Dermis microvascular lymphatic vessel endothelial cell (primary cell): ENCODE data around the gene CHMP6. TPM values are rescaled to one million over a fixed set of nuclear protein-coding genes. Genes with fewer than 3 reads are reported as not detected.

Experiments used
- DNase-seq, 2 donors: peaks; one replicate each; pipeline versions ENCODE4 v3.0.0 to v3.0.0-alpha.2; 2010; ENCODE audit warnings: low read depth in 2 of 2
- total RNA-seq: library from RNA; depleted of rRNA; stranded (reverse); fragments of >200 nt; gene quantifications from 2 replicates; pipeline ENCODE4 v1.2.1, GENCODE V29; 2014

Gene CHMP6
- total RNA-seq, 1 donor from 2014 or later, result 12.3 TPM

DNA sequence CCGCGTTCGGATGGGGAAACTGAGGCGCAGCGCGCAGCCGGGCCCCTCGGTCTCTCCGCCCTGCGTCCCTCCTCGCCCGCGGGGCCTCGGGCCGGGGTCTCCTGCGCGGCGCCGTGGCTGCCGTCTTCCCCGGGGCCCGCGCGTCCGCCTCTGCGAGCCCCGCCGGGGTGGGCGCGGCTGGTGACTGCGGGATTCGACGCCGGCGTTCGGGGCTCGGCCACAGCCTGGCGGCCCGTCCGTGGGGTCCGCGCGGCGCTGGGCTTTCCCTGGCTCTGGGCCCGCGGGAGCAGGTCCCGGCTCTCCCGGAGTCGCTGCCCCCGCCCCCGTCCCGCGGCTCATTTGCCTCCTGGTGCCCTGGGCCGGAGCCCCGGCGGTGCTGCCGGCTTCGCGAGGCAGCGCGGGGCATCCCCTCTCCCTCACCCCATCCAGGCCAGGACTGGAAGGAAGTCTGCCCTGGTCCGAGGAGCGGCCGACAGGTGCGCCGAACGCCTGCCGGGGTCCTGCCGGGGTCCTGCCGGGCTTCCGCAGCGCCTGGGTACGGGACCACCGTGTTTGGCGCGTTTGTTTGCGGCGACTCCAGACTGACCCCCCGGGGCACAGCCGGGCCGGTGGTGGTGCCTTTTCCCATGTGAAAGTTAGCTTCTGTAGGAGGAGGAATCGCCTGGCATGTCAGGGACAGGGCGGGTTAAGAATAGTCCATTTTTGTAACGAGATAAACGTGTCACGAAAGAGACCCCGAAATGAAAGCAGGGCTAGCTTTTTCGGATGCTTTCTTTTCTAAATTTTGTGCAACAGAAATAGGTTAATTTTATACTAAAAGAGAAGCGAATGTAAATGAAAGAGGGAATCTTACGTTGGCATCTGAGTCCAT lies 671 bp downstream of the CHMP6 start:
- peak in 1 of 2 donors; percentile 24 for DNase-seq

DNA sequence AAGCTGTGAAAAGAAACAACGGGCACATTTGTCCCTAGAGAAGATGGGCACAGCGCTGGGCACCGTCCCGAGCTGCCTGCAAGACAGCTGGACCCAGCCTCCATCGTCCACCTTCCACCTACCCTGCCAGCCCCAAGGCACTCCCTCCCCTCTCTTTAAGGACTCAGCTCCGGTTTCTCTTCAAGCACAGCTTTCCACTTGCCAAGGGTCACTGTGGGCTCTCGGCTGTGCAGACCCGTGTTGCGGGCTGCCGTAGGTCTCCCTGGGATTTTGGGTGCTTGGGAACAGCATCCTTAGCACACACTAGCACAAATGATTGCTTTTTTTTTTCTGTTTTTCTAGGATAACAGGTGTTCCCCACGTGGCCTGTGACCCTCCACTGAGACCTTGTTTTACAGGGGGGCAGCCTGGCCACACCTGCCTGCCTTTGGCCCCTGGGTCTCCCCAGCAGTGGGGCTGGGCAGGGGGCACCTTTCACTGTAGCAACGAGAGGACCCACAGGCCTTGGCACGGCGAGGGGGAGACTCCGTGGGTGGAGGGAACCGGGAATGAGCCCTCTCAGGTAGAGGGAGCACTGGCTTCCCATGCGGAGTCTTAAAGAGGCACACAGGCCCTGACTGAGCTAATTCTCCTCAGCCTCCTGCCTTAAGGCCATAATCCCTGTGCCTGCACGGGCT lies 1.4 kb downstream of the CHMP6 start:
- no peak for DNase-seq

DNA sequence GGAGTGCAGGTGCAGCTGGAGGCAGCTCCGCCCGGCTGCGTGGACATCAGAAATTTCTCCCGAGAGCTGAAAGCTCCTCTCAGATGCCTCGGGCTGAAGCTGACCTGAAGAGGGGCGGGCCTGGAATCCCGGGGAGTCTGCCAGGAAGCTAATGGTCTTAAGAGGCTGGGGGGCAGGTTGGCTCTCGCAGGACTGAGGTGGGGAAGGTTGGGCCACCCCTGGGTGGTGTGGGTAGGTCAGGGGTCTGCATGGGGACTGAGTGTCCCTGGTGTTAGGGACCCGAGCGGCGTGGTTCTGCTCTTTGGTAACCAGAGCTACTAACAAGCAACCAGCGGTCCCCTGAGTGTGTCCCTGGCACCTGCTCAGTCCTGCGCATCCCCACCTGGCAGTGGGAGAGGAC lies 3.5 kb downstream of the CHMP6 start:
- no peak for DNase-seq

DNA sequence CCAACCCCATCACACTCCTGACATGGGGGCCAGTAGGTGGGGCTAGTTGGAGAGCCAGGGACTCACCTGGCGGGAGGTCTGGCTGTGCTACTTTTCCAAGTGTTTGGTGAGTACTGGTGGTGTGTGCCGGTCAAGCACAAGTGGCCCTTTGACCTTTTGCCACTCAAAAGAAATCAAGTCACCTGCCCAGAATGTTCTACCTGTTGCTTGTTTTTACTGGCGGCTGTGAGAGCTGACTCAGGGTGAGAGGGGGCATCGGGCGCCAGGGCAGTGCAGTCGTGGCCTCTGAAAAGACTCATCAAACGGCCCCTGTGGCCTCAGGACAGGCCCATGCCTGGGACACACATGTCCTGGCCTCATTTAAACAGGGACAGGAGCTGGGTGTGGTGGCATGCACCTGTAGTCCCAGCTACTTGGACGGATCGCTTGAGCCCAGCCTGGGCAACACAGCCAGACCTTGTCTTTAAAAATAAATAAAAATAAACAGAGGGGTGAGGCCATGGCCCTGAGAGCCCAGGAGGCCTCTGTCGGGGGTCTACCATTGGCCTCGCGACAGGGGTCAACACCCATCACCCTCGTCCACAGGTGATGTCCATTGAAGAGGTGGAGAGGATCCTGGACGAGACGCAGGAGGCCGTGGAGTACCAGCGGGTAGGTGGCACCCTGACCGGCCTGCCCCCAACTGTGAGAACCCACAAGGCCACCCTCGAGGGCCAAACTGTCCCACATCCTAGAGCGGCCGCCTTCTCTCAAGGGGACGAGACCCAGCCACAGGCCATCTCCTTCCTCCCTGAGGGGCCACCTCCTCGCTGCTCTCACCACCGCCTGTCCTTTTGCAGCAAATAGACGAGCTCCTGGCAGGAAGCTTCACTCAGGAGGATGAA lies 5.0 kb downstream of the CHMP6 start:
- no peak for DNase-seq

DNA sequence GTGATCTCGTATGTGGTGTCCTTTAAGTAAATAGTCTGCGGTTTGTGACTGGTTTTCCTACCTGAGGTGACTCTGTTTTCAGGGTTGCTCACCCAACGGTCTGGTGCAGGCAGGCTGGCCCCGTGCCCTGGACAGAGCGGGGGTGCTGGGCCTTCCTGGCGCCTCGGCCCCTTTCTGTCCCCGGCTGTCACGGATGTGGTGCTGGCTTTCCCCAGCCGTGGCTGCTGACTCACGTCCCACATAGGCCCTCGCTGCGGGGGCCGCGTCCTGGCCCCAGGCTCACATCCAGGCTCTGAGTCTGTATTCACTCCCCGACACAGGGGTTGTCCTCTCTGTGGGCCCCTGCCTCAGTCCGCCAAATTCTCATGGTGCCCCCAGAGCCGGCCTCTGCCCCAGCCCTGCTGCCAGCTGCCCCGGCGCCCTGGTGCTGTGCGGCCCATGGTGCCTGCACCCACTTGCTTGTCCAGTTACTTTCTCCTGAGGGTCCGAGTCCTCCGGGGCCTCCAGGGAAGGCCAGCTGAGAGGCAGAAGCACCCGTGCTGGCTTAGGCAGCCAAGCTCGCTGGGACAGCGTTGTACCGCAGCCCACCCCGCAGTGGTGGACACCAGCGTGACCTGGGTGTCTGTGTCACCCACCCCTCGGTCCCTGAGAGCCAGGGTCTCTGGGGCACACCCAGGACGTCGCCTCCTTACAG lies 5.9 kb downstream of the CHMP6 start:
- DNase-seq, result no peak

DNA sequence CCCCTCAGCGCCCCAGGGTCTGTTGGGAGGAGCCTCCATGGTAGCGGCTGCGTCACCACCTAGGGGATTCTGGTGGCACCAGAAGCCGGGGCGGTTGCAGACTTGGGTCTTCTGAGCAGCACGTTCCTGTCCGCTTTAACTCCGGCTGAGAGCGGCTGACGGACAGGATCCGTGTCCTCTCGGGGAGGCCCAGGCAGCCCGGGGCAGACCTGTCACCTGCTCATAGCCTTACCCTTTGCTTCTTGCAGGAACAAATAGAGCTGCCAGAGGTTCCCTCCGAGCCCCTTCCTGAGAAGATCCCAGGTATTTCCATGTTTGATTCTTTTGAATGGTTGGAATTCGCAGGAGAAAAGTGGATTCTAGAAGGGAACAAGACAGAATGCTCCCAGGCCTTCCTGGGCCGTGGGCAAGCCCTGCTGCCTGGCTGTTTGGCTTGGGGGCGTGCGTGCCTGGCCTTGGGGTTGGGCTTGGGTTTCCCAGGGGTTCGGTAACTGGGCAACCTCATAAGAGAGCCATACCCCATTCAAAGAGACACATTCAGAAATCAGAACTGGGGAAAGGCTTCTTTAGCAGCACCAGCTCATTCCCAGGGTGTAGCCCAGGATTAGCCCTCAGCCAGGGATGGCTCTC lies 6.6 kb downstream of the CHMP6 start:
- no peak for DNase-seq

DNA sequence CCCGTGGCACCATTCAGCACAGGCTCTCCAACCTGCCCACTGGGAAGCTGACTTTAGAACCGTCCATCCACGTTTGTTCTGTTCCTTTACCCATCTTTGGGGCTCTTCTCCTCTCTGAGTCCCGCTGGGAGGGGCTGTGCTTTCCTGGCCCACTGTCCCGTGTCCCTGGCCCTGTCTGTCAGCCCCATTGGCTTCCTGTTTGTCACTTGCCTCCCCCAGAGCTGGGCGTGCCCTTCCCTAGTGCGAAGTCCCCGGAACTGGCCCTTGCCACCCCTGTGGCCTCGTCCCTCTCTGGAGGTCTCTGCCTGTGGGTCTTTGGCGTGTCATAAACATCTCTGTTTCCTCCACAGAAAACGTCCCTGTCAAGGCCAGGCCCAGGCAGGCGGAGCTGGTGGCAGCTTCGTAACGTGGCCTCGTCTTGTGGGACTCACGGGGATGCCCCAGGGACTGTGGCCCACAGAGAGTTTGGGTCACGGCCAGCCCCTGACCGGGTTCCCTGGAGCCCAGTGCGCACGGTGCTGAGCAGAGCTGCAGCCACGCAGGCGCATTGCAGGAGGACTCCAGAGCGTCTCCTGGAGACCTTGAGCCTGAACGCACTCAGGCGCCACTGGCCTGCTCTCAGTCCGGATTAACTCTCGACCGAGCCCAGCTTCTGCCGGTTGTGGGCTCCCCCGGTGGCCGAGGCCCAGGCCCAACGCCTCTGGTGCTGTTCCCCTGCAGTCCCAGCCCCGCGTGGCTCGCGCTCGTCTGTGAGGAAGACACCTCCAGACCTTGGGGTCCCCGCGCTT lies 7.3 kb downstream of the CHMP6 start:
- no peak for DNase-seq

DNA sequence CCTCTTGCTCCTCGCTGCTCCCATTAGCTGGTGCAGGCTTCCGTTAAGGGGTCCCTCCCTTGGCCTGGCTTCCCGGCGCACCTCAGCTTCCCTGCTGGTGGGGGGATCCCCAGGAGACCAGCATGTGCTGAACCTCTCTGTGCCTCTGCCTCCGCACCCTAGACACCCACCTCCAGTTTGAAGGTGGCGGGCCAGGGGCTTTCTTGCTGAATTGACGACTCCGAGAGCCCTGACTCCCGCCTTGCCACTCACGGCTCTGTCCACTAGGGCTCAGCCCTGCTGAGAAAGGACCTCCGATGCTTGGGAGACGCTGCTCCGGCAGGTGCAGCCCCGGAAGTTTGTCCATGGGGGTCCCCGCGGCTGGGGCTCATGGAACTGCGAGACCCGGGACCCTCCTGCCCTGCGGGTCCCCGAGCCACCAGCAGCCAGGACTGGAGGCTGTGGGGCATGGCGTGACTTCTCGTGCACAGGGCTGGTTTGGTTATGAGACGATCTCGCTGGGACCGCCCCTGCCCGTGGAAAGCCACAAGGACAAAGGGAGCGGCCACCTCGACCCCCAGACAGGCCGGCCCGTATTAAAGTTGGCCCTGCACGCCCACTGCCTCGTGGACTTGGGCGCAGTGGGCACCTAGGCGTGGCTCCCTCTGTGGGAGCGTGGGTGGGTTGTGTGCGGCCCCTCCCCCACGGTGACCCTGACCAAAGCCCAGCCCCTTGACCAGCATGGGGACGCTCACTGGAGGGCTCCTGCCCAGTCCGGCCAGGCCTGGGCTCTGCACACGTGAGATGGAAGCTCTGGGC lies 8.1 kb downstream of the CHMP6 start:
- DNase-seq, result no peak

DNA sequence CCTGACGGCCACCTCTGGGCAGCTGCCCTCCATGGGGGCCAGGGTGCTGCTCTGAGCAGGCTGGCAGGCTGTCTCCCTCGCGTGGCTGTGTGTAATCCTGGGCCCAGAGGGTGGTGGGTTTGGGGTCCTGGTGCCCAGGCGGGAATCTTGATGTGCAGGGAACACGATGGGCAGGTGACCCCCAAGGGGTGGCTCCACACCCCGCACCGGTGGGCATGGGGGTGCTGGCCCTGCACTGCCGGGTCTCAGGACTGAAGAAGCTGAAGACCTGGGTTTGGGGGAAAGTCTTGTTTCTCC lies 8.6 kb downstream of the CHMP6 start:
- no peak for DNase-seq

DNA sequence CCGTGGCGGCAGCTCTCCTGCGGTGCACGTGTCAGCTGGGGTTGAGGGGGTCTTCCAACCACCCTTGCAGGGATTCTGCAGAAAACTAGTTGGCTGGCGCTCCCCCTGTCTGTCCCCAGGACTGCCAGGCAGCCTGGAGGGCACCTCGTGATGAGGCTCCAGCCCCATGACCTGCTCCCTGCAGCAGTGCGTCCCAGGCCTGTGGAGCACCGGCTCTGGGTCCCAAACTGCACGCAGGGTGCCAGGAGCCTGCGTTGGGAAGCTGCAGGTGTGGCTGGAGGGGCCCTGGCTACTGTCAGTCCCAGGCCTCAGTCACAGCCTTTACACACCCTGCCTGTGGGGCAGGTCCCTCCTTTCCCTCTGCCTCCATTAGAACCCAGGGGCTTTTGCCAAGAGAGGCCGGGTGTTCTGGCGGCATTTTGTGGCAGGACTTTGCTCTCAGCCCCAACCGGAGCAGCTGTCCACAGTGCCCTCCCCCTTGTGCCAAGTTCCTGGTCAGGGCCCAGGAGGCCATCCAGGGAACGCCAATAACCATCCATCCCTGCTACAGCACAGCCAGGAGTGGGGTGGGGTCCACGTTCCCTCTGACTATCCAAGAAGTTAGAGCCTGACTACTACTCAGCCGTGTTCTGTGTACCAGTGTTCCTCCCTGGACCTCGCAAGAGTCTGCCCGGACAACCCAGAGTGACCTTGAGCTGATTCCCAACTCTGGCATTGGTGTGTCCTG lies 9.2 kb downstream of the CHMP6 start:
- no peak for DNase-seq

DNA sequence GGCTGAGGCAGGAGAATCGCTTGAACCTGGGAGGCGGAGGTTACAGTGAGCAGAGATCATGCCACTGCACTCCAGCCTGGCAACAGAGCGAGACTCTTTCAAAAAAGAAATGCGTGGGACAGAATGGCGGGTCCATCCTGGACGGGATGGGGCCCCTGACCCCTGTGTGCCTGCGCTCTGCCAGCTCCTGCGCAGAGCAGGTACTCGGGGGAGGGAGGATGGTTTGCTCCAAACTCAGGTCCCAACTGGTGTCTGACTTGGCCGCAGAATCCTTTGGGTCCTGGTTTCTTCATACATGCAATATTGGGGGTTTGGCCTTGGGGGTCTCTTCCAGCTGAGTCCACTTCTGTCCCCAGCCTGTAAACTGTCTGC lies 10.4 kb downstream of the CHMP6 start:
- no peak for DNase-seq

DNA sequence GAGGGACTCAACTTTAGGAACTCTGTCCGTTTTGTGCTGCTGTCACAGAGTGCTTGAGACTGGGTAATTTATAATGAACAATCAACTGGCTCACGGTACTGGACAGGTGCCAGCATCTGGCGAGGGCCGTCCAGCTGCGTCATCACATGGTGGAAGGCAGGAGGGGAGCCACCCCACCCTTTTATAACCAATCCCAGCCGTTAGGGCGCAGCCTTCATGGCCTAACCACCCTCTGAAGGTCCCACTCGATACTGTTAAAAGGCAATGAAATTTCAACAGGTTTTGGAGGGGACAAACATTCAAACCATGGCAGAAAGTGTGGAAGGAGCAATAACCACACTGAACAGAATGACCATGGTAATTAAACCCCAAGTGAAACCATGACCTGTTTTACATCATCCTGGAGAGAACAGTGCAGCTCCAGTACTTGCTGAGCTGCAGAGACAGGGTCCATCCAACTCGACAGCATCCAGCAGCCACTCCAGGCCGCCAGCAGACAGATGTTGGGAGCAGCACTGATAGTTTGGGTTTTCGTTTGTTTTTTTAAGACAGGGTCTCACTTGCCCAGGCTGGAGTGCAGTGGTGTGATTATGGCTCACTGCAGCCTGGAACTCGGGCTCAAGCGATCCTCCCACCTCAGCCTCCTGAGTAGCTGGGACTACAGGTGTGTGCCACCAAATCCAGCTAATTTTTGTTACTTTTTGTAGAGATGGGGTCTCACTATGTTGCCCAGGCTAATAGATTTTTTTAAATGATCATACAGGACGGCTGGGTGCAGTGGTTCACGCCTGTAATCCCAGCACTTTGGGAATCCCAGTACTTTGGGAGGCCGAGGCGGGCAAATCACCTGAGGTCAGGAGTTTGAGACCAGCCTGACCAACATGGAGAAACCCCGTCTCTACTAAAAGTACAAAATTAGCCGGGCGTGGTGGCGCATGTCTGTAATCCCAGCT lies 11.0 kb downstream of the CHMP6 start:
- DNase-seq, result peak; percentile 16 to 63

DNA sequence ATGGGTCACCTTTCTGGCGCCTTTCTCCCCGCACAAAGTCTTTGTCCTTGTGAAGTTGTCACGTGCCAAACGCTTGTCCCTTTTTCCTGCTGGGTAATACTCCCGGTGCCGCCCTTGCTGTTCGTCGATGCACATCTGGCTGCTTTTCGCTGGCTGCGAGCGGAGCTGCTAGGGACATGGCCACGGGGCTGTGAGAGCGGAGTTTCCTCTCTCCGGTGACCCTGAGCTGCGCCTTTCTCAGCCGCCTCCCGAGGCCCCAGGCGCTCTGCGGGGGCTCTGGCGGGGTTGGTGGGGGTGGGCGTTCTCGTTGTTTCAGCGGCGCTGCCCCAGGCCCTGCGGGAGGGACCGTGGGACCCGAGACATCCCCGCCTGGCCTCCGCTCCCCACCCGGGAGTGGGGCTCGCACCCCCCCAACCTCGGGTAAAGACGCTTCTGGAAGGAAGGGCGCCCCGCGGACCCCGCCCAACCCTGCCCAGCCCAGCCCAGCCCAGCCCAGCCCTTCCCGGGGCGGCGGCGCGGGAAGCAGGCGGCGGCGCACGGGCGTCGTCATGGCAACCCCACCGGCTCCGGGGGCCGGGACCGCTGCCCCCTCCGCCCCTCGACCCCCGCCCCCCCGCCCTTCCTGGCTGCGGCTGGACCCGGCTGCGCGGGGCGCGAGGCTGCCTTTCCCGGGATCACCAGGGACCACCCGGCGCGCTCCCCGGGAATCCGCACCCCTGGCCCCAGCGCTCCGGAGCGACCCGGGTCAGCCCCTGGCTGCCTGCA lies 12.3 kb downstream of the CHMP6 start:
- no peak for DNase-seq

DNA sequence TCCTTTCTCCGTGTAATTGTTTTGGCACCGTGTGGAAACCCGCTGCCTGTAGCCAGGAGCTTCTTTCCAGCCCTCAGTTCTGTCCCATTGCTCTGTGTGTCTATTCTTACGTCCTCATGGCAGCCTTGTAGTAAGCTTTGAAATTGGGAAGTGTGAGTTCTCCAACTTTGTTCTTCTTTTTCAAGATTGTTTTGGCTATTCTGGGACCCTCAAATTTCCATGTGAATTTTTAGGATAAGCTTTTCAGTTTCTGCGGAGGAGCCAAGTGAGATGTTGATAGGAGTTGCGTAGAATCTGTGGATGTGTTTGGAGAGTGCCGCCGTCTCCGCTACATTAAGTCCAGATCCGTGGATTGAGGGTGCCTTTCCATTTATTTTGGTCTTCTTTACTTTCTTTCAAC lies 15.2 kb downstream of the CHMP6 start:
- no peak for DNase-seq

DNA sequence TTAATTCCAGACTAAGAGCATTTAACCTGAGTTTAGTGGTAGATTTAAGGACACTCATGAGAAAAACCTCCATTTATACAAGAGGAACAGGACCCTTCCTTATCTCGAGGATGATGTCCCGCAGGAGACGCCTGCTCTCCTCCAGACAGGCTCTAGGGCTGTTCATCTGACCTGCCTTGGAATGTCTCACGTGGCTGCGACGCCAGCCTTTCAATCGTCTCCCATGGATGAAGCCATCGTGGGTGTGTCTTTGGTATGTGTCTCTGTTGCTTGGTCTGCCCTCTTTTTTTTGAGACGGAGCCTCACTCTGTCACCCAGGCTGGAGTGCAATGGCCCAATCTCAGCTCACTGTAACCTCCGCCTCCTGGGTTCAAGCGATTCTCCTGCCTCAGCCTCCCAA lies 16.5 kb downstream of the CHMP6 start:
- DNase-seq, result no peak

DNA sequence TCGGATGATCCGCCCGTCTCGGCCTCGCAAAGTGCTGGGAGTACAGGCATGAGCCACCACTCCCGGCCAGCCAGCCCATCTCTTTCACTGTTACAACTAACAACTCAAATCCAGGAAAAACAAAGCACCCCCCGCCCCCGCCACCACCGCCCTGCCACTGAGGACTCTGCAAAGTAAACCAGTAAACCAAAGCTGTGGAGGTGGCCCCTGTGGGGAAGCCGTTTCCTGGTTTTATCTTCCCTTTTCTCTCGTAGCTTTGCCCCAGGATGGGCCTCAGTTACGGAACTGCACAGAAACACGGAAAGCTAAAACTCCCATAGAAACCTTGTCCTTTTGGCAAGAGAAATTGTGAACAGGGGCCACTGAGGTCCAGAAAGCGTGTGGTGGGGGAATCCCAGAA lies 17.5 kb downstream of the CHMP6 start:
- DNase-seq, result no peak

DNA sequence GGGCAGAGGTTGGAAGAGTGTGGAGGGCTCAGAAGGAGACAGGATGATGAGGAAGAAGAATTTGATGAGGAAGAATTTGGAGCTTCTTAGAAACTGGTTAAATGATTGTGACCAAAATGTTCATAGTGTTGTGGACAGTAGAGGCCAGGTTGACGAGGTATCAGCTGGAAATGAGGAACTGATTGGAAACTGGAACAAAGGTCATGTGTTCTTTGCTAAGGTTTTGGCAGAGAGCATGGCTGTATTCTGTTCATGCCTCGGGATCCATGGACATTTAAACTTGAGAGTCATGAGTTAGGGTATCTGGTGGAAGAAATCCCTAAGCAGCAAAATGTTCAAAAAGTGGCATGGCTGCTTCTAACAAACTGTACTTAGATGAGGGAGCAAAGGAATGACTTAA lies 19.3 kb downstream of the CHMP6 start:
- no peak for DNase-seq
